Measurements from ENCODE around the gene TBC1D9B. TPM values are rescaled to one million over a fixed set of nuclear protein-coding genes. Genes with fewer than 3 reads are reported as not detected.
"Not testable (repeated sequence)": the region's sequence is repeated elsewhere in the genome, so short reads cannot be mapped to it uniquely, and the experiment has no call there.

The TBC1D9B gene
- polyA plus RNA-seq, 4 donors: 95.6 to 112 (median 101) TPM

DNA sequence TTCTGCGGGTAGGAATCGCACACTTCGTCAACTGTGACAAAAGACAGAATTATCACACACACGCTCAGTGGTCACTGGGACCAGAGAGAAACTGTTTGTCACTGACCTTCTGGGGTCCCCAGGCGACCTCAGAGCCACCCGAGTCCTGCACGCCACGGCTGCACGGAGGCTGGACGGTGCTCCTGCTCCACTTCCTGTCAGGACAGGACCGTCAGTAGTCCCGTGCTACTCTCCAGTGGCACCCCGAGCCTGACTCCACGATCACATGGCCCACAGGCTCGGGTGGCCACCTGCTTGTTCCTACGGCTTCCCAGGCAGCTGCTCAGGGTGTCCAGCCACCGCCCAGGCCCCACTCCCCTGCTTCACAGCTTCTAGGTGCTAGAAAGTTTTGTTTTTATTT is 66.9 kb downstream of the TBC1D9B start:
- no peak for DNase-seq (ENCODE audit: low read depth in 4 of 4, low spot score in 3 of 4)

DNA sequence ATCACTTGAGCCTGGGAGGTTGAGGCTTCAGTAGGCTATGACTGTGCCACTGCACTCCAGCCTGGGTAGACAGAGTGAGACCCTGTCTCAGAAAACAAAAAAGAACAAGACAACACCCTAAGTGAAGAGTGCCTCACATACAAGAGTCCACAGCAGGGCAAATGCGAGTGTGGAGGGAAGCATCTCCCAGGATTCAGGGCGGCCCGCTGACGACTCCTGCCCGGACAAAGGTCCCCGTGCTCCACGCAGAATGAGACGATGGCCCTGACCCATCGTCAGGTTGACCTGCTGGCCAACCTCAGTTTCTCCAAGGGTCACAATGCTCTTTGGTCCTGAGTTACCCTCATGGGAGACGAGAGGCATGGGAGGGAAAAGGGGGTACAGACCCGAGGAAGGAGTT is 67.4 kb downstream of the TBC1D9B start:
- DNase-seq (ENCODE audit: low read depth in 4 of 4, low spot score in 3 of 4): no peak

DNA sequence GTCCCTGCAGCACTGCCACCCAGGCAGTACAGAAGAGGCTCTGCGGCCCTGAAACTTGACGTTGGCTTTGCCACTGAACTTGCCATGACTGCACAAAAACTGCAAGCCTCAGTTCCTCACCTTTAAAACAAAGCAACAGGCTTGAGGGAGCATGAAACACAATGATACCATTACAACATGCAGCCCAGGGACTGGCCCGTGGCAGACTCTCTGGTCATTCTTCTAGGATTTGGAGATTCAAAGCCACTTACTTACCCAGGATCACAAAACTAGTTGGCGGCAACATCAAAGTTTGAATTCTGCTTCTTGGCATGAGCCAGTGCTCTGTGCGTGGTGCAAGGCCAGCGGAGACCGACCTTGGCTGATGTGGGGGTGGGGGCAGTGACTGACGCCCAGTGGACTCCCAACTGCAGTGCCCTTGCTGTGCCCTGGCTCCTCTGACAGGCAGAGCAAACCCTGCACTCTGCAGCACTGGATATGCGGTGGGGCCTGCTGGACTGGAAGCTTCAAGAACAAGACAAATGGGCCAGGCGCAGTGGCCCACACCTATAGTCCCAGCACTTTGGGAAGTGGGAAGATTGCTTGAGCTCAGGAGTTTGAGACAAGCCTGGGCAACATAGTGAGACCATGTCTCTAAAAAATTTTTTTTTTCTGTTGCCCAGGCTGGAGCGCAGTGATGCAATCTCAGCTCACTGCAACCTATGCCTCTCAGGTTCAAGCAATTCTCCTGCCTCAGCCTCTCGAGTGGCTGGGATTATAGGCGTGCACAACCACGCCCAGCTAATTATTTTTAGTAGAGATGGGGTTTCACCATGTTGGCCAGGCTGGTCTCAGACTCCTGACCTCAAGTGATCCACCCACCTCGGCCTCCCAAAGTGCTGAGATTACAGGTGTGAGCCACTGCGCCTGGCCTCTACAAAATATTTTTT is 68.1 kb downstream of the TBC1D9B start:
- no peak for DNase-seq (ENCODE audit: low read depth in 4 of 4, low spot score in 3 of 4)

DNA sequence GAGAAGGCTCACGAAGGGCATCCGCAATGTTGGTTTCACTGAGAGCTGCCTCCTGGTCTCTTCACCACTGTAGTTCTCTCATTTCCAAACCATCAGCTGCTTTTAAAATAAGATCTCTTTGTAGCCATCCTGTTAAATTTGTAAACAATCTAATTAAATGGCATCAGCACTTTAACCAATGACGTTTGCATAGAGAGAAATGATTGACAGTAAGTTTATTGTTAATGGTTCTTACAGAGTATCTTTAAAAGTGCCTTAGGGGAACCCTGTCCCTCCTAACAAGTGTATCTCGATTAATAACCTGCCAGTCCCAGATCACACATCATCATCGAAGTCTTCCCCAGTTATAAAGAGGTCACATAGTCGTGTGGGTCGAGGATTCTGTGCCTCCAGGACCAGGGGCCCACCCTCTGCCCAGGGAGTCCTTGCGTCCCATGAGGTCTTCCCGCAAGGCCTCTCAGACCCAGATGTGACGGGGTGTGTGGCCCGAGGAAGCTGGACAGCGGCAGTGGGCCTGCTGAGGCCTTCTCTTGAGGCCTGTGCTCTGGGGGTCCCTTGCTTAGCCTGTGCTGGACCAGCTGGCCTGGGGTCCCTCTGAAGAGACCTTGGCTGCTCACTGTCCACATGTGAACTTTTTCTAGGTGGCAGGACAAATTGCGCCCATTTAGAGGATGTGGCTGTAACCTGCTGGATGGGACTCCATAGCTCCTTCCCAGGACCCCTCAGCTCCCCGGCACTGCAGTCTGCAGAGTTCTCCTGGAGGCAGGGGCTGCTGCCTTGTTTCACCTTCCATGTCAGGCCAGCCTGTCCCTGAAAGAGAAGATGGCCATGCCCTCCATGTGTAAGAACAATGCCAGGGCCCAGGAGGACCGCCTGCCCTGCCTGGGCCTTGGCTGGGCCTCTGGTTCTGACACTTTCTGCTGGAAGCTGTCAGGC is 70.4 kb downstream of the TBC1D9B start:
- no peak for DNase-seq (ENCODE audit: low read depth in 4 of 4, low spot score in 3 of 4)

DNA sequence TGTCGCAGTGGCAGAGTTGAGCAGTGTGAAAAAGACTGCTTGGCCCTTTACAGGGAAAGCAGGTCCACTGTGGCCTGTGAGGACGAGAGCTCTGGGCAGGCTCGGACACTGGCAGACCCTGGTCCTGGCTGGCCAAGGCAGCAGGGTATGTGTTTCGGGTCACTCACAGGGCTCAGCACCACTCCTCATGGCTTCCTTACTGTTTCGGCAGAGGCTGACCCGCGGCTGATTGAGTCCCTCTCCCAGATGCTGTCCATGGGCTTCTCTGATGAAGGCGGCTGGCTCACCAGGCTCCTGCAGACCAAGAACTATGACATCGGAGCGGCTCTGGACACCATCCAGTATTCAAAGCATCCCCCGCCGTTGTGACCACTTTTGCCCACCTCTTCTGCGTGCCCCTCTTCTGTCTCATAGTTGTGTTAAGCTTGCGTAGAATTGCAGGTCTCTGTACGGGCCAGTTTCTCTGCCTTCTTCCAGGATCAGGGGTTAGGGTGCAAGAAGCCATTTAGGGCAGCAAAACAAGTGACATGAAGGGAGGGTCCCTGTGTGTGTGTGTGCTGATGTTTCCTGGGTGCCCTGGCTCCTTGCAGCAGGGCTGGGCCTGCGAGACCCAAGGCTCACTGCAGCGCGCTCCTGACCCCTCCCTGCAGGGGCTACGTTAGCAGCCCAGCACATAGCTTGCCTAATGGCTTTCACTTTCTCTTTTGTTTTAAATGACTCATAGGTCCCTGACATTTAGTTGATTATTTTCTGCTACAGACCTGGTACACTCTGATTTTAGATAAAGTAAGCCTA is 71.3 kb downstream of the TBC1D9B start:
- no peak for DNase-seq (ENCODE audit: low read depth in 4 of 4, low spot score in 3 of 4)

DNA sequence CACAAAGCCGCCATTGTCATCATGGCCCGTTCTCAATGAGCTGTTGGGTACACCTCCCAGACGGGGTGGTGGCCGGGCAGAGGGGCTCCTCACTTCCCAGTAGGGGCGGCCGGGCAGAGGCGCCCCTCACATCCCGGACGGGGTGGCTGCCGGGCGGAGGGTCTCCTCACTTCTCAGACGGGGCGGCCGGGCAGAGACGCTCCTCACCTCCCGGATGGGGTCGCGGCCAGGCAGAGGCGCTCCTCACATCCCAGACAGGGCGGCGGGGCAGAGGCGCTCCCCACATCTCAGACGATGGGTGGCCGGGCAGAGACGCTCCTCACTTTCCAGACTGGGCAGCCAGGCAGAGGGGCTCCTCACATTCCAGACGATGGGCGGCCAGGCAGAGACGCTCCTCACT is 72.8 kb downstream of the TBC1D9B start:
- not testable (repeated sequence) for DNase-seq (ENCODE audit: low read depth in 4 of 4, low spot score in 3 of 4)

DNA sequence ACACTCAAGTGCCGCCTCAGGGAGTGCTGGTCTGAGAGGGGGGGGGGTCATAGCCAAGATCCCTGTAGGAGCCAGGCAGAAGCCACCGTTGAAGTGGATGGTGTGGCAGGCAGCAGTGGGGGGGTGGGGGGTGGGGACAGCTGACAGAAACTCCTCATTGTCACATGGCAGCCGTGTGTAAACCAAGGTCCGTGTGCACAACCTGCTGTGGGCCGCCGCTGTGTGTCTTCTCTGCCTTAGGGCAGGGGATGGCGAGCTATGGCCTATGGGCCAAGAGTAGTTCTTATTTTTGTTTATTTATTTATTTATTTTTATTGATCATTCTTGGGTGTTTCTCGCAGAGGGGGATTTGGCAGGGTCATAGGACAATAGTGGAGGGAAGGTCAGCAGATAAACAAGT is 73.6 kb downstream of the TBC1D9B start:
- no peak for DNase-seq (ENCODE audit: low read depth in 4 of 4, low spot score in 3 of 4)

DNA sequence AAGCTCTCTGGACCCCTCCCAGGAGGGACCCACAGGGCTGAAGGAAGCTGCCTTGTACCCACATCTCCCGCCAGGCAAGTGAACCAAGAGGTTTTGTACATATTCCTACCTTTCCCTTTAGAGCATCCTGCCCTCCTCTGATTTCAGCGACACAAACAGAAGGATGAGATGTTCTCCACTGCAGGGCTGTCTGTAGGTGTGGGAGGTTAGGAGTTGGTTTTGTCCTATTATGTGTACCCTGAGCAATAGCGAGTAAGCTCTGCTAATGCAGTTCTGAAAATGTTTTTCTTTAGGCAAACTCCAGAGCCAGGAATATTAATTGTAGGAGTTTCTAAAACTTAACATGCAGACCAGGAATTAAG is 74.0 kb downstream of the TBC1D9B start:
- DNase-seq (ENCODE audit: low read depth in 4 of 4, low spot score in 3 of 4): no peak

DNA sequence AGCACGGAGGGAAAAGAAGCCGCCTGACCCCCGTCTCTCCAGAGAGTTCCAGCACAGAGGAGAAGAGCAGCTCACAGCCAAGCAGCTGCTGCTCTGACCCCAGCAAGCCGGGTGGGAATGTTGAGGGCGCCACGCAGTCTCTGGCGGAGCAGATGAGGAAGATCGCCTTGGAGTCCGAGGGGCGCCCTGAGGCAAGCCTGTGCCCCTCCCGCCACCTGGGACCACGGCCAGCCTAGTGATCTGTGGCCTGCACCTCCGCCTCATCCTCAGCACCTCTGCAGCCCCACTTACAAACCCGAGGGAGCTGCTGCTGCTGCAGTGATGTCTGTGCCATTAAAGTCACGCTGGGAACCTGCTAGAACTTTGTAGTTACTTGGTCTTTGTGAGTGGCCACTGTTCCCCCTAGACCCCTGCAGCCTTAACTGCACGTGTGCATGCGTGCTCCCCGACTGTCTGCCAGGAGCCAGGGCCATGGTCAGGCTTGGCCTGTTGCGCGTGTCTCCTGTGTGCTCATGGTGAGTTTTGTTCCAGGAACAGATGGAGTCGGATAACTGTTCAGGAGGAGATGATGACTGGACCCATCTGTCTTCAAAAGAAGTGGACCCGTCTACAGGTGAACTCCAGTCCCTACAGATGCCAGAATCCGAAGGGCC is 74.5 kb downstream of the TBC1D9B start:
- DNase-seq (ENCODE audit: low read depth in 4 of 4, low spot score in 3 of 4): no peak

DNA sequence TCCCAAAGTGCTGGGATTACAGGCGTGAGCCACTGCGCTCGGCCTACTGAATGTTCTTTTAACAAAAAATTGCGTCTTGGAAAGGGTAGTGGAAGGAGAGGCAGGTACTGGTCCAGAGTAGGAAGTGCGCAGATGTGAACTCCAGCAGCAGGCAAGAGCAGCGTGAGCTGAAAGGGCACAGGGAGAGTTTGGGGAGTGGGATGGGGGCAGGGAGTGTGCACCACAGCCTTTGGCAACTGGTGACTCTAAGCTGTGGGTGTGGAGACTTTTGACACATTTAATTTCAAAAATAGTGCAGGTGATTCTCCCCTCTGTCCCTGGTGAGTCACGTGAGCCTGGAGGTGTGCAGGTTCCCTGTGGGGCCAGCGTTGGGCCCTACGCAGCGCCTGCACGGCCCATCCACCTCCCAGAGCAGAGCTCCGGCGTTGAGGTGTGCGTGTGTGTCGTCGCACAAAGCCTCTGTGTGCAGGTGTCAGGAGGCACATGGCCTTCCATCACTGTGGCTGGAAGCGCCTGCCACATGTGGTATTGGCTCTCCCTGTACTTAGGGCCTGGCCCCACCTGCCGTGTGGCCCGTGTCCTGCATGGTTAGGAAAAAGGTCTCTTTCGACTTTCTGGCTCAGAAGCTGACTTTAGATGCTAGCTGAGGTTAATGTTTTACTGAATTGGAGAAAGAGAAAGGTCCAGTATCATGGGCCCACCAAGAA is 75.5 kb downstream of the TBC1D9B start:
- no peak for DNase-seq (ENCODE audit: low read depth in 4 of 4, low spot score in 3 of 4)

DNA sequence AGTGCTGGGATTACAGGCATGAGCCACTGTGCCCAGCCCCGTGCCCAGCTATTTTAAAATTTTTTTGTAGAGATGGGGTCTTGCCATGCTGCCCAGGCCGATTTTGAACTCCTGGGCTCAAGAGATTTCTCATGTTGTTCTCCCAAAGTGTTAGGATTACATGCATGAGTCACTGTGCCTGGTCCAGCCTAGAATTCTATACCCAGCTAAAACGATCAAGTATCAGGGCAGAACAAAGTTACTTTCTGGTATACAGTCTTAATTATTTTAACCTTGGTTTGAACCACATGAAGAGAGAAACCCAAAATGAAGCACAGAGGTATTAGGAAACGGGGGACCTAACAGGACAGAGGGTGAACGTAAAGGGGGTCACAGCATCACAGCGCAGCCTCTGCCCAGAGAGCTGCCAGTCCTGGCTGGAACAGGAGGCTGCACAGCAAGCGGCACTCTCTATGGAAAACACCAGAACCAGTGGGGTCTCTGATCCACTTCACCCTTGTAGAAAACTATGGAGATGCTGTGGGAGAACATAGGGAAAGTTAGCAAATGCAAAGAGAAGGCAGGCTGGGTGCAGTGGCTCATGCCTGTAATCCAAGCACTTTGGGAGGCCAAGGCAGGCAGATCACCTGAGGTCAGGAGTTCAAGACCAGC is 76.8 kb downstream of the TBC1D9B start:
- DNase-seq (ENCODE audit: low read depth in 4 of 4, low spot score in 3 of 4): no peak

DNA sequence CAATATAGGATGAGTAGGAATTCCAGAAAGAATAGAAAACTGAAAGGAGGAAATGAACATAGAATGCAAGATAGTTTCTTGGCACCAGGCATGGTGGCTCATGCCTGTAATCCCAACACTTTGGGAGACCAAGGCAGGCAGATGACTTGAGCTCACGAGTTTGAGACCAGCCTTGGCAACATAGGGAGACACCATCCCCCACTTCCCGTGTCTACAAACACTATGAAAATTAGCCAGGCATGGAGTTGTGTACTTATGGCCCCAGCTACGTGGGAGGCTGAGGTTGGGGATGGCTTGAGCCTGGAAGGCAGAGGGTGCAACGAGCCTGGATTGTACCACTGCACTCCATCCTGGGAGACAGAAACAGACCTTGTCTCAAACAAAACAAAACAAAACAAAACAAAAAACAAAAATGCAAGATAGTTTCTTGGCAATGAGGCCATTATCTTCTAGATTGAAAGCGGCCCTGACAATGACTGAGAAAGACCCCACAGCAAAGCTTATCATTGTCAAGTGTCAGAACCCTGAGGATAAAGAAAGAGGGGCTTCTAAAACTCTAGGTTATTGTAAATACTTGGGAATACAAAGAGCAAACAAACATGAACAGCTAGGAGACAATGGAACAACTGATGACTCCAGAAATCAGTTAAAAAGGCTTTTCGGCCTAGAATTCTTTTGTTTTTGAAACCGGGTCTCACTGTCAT is 77.8 kb downstream of the TBC1D9B start:
- DNase-seq (ENCODE audit: low read depth in 4 of 4, low spot score in 3 of 4): no peak

DNA sequence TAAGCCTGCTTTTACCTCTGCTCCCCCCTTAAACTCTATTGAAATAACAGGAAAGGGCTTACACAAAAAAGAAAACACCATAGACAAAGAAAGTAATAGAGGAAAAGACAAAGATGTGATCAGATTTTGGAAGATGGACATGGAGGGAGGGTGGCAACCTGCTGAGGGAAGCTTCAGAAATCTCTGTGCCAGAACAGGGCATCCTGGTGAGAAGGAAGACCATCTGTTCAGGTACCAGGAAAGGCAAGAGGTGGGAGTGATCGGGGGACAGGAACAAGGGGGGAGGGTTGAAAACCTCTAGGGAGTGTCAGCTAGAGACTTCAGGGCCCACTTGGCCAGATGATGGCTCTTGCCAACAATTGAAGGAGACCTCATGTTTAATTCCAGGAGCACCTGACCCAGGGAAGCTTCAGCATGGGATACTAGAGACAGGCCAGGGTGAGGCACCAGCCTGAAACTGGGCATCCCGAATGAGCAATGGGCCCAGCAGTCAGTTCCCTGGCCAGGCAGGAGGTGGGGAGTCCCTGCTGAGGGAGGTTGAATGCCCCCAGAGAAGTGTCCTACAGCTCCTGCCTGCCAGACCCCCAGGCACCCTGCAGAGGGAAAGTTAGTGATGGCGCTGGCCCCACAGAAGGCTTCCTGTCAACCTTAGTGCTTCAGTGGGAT is 78.8 kb downstream of the TBC1D9B start:
- DNase-seq (ENCODE audit: low read depth in 4 of 4, low spot score in 3 of 4): no peak

DNA sequence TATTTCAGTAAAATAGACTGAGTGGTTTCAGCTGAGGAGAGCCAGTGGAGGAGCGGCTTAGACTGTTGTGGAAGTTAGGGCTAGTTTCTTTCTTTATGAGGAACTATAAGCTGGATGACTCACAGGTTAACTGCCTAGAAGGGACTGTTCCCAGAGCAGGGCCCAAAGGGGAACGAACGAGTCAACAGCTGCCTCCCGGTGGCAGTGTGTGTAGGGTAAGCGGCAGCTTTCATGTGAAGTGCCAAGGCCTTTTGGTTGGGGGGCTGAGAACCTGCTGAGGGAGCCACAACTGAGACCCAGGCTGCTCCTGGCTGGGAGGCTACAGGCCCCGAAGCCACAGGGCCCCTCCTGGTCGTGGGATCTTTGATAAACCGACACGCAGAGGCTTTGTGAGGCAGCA is 80.0 kb downstream of the TBC1D9B start:
- DNase-seq (ENCODE audit: low read depth in 4 of 4, low spot score in 3 of 4): no peak

DNA sequence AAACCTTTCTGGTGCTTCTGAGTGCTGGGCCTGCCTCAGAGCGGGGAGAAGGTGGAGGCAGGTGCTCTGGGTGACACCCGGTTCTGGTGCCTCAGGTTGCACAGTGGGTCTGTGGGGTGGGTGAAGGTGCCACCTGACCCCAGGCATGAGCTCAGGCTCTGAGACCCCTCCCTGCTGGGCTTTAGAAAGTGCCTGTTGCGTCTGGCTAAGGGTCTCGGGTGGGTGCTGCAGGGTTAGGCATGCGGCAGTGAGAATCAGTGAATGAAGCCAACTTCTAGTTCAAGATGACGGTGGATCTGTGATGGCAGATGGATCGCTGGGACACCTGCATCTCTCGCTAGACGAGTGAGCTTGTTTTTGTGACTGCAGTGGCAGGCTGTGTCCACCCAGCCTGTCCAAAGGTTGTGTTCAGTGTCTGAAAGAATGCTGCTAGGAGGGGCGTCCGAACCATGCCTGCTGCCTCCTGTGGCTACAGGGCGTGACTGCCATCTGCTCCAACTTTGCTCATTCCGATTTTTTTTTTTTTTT is 82.0 kb downstream of the TBC1D9B start:
- DNase-seq (ENCODE audit: low read depth in 4 of 4, low spot score in 3 of 4): no peak

DNA sequence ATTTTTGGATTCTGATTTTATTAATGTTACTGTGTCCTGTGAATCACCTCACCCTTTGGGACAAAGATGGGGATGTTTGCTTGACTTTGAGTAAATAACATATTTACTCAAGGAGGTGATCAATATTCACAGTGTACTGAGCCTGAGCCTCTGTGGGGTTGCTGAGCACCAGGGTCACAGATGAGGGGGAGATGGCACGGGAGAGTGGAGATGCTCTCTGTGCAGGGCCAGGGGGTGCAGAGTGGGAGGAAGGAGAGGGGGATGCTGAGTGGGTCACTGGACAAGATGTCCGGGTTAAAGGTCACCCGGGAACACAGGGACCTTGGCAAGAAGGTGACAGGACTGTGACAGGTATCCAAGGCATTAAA is 83.0 kb downstream of the TBC1D9B start:
- DNase-seq (ENCODE audit: low read depth in 4 of 4, low spot score in 3 of 4): no peak

DNA sequence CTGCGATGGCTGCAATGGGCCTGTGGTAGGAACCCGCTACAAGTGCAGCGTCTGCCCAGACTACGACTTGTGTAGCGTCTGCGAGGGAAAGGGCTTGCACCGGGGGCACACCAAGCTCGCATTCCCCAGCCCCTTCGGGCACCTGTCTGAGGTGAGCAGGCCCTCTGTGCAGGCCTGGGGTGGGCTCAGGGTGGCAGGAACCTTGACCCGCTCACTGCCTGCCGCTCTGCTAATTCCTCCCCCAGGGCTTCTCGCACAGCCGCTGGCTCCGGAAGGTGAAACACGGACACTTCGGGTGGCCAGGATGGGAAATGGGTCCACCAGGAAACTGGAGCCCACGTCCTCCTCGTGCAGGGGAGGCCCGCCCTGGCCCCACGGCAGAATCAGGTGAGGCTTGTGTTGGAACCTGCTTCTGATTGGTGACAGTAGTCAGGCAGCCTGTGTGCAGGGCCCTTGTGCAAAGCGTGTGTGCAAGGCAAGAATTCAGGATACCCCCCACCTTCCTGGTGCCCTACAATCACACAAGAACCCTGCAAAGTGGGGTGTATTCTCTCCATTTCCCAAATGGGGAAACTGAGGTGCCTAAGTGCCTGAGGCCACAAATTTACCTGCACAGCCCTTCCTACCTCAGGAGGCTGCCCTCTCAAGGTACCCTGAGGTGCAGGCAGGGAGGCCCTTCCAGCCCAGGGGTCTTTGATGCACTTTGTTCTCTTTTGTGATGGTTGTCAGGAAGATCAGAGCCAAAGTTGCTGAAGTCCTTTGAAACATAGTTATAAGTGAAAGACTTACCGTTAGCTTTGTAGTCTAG is 83.6 kb downstream of the TBC1D9B start:
- DNase-seq (ENCODE audit: low read depth in 4 of 4, low spot score in 3 of 4): no peak
